Measurements from ENCODE around the gene ABCA7. TPM values are rescaled to one million over a fixed set of nuclear protein-coding genes. Genes with fewer than 3 reads are reported as not detected.

The ABCA7 gene
- total and polyA plus RNA-seq, 2 of the 13 experiments (the other 11 are each of a cell fraction or from before 2014, with no cell fraction given): 4.4 to 32.4 TPM

DNA sequence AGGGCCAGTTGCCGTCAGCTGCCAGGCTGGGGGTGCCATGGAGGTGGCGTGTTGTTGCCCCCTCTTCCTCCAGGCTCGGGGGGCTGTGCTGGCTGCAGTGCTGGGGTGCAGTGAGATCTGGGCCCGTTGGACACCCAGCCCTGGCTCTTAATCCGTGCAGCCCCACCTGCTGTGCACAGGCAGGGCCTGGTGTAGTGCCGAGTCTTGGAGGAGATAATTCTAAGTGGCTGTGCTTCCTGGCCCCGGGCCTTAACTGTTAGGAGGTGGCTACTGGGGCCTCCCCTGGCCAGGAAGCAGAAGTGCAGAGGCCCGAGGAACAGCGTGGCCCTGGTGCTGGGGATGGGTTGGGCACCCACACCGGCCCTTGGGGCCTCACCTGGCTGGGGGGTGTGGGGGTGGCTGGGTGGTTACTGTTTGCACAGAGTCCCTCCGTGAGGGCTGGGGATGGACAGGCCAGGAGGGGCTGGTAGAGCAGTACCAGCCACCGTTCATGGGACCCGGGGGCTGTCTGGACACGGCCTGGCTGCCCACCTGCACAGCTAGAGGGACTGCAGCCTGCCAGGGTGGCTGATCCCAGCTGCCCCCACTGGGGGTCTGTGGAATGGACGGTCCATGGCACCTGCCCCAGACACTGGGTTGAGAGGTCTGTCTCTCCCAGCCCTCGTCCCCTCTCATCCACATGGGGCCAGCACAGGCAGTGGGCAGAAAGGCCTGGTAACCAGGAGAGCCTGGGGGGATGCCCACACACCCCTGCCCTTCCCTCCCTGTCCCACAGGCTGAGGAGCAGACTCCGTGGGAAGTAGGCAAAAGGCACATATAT, 67.1 kb downstream of the ABCA7 start:
- Histone ChIP-seq H3K4me1 (ENCODE audit: insufficient read depth, low read length) (peaks cover 43% of the 10 kb centered on the region), H3K27me3 (ENCODE audit: control insufficient read depth in 1 of 2, insufficient read depth in 2 of 2, low read length in 2 of 2) (no peaks in the 10 kb centered on the region), H3K36me3 (replicated peaks in 1 of 2; ENCODE audit: control insufficient read depth in 1 of 2, insufficient read depth in 2 of 2, low read length in 2 of 2) (peaks cover 10 to 20% of the 10 kb centered on the region in 2 experiments; a peak in 4 of 5 replicates), H3K27ac (ENCODE audit: extremely low read length, insufficient read depth, low read length) (peak overlapping the region; percentile 8), H3K9me3 (ENCODE audit: low read length) (no peaks in the 10 kb centered on the region), H2AFZ (ENCODE audit: low read length) (no peak overlapping the region), H3K4me3 (replicated peaks in 1 of 3; ENCODE audit: insufficient read depth in 1 of 3, low read depth in 2 of 3, low read length in 3 of 3) (no peak overlapping the region), H3K79me2 (ENCODE audit: insufficient read depth, low read length) (peaks cover 11% of the 10 kb centered on the region), H3K4me2 (ENCODE audit: low read depth, low read length) (no peak overlapping the region), H4K20me1 (ENCODE audit: insufficient read depth, low read length) (peaks cover 15% of the 10 kb centered on the region; the same call in 1 of the 2 replicates), H3K9ac (ENCODE audit: insufficient read depth, low read depth, low read length) (no peak overlapping the region)
- in situ Hi-C loops (cut with HindIII; ENCODE audit: extremely low pct_ligation_motif_present, low pct_unique_long_range_greater_than_20kb) (no loop called here), intact Hi-C loops (cut with micrococcal nuclease; ENCODE audit: unreplicated experiment) (loop anchor here (10.0 kb wide), 1 partner anchor 52 kb away; no protein-coding TSS in a partner anchor)
- peak; percentile 20 for DNase-seq (ENCODE audit: low spot score)
- ChIA-PET POLR2A (interaction anchor here (1.2 kb wide), 1 partner anchor 9 kb away, joined by 6 read pairs; no protein-coding TSS in a partner anchor), CTCF (ENCODE audit: low intra/inter-chr PET ratio, low total read pairs) (no interaction called here)
- no peak for FAIRE-seq
- no TSS peak for BruUV-seq (replicated peaks)
- ATAC-seq: peak; percentile 1; the same call in 2 of the 3 replicates
- 82% methylated on average over 6 of the region's 17 CpGs for WGBS (ENCODE audit: low lambda C conversion rate)
- TF ChIP-seq, protein P1, sequence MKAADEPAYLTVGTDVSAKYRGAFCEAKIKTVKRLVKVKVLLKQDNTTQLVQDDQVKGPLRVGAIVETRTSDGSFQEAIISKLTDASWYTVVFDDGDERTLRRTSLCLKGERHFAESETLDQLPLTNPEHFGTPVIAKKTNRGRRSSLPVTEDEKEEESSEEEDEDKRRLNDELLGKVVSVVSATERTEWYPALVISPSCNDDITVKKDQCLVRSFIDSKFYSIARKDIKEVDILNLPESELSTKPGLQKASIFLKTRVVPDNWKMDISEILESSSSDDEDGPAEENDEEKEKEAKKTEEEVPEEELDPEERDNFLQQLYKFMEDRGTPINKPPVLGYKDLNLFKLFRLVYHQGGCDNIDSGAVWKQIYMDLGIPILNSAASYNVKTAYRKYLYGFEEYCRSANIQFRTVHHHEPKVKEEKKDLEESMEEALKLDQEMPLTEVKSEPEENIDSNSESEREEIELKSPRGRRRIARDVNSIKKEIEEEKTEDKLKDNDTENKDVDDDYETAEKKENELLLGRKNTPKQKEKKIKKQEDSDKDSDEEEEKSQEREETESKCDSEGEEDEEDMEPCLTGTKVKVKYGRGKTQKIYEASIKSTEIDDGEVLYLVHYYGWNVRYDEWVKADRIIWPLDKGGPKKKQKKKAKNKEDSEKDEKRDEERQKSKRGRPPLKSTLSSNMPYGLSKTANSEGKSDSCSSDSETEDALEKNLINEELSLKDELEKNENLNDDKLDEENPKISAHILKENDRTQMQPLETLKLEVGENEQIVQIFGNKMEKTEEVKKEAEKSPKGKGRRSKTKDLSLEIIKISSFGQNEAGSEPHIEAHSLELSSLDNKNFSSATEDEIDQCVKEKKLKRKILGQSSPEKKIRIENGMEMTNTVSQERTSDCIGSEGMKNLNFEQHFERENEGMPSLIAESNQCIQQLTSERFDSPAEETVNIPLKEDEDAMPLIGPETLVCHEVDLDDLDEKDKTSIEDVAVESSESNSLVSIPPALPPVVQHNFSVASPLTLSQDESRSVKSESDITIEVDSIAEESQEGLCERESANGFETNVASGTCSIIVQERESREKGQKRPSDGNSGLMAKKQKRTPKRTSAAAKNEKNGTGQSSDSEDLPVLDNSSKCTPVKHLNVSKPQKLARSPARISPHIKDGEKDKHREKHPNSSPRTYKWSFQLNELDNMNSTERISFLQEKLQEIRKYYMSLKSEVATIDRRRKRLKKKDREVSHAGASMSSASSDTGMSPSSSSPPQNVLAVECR (CRISPR knock-in tag; IDR thresholded peaks at IDR 0.05; ENCODE audit: borderline replicate concordance): 0 out of 2 replicates have a peak, but pooled peaks have one; percentile 13
- TF ChIP-seq, protein P2, sequence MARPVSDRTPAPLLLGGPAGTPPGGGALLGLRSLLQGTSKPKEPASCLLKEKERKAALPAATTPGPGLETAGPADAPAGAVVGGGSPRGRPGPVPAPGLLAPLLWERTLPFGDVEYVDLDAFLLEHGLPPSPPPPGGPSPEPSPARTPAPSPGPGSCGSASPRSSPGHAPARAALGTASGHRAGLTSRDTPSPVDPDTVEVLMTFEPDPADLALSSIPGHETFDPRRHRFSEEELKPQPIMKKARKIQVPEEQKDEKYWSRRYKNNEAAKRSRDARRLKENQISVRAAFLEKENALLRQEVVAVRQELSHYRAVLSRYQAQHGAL (CRISPR knock-in tag; IDR thresholded peaks at IDR 0.05; ENCODE audit: not compliant biosample characterization): no peak
- peak; percentile 35; the same call in 1 of the 2 replicates for TF ChIP-seq STAG1 (CRISPR knock-in tag; IDR thresholded peaks at IDR 0.05)
- peak; percentile 32 for TF ChIP-seq ZFX (CRISPR knock-in tag; IDR thresholded peaks at IDR 0.05; ENCODE audit: low read depth)
- TF ChIP-seq, protein P3, sequence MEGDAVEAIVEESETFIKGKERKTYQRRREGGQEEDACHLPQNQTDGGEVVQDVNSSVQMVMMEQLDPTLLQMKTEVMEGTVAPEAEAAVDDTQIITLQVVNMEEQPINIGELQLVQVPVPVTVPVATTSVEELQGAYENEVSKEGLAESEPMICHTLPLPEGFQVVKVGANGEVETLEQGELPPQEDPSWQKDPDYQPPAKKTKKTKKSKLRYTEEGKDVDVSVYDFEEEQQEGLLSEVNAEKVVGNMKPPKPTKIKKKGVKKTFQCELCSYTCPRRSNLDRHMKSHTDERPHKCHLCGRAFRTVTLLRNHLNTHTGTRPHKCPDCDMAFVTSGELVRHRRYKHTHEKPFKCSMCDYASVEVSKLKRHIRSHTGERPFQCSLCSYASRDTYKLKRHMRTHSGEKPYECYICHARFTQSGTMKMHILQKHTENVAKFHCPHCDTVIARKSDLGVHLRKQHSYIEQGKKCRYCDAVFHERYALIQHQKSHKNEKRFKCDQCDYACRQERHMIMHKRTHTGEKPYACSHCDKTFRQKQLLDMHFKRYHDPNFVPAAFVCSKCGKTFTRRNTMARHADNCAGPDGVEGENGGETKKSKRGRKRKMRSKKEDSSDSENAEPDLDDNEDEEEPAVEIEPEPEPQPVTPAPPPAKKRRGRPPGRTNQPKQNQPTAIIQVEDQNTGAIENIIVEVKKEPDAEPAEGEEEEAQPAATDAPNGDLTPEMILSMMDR (CRISPR knock-in tag; IDR thresholded peaks at IDR 0.05): peak; percentile 30; the same call in 1 of the 2 replicates
- TF ChIP-seq ZNF740 (CRISPR knock-in tag; IDR thresholded peaks at IDR 0.05): 0 out of 2 replicates have a peak, but pooled peaks have one; percentile 40
- peak; percentile 33; the same call in 1 of the 2 replicates for TF ChIP-seq MYC (CRISPR knock-in tag; IDR thresholded peaks at IDR 0.05; ENCODE audit: borderline replicate concordance)
- TF ChIP-seq ZXDC (CRISPR knock-in tag; IDR thresholded peaks at IDR 0.05): no peak
- no peak for TF ChIP-seq ZNF768 (CRISPR knock-in tag; IDR thresholded peaks at IDR 0.05)
- 0 out of 2 replicates have a peak, but pooled peaks have one; percentile 12 for TF ChIP-seq HOXA3 (CRISPR knock-in tag; IDR thresholded peaks at IDR 0.05)
- TF ChIP-seq RBM39 (IDR thresholded peaks at IDR 0.05; ENCODE audit: low read depth, low read length, poor library complexity, severe bottlenecking): peak; percentile 39

Measured in HepG2 (cell line).